Heart right ventricle (tissue), 16 donors: ENCODE results near the gene PARP9. TPM values are rescaled to one million over a fixed set of nuclear protein-coding genes. Genes with fewer than 3 reads are reported as not detected.
"Not testable (repeated sequence)": the region's sequence is repeated elsewhere in the genome, so short reads cannot be mapped to it uniquely, and the experiment has no call there.

ENCODE experiments used
- ATAC-seq, 8 donors: fragments of 200-7000 bp; cut with Tn5 transposase; one replicate each; pipeline ENCODE4 v1.9.1; 2020; ENCODE audit warnings: mild to moderate bottlenecking in 8 of 8, moderate library complexity in 8 of 8, moderate number of reproducible peaks in 1 of 8
- DNase-seq, 2 donors: peaks; one replicate each; pipeline ENCODE4 v3.0.0-alpha.2; 2020
- H3K27ac ChIP-seq, 10 donors: fragments of 200-600 bp; sonication (generic) in 2 of 10; one replicate each; pipeline versions ENCODE4 v1.5.0 to v1.8.0; 2020 to 2022; ENCODE audit warnings: mild to moderate bottlenecking in 3 of 10
- H3K27me3 ChIP-seq, 7 donors: fragments of 200-600 bp; one replicate each; pipeline ENCODE4 v1.8.0; 2021 to 2022; ENCODE audit warnings: mild to moderate bottlenecking in 2 of 7
- H3K36me3 ChIP-seq, 9 donors: fragments of 200-600 bp; sonication (generic) in 1 of 9; one replicate each; pipeline versions ENCODE4 v1.5.0 to v1.8.0; 2020 to 2022; ENCODE audit warnings: mild to moderate bottlenecking in 2 of 9
- H3K4me1 ChIP-seq, 9 donors: fragments of 200-600 bp; sonication (generic) in 1 of 9; one replicate each; pipeline versions ENCODE4 v1.5.0 to v1.8.0; 2020 to 2022; ENCODE audit warnings: mild to moderate bottlenecking in 4 of 9
- H3K4me3 ChIP-seq, 10 donors: fragments of 200-600 bp; sonication (generic) in 2 of 10; one replicate each; pipeline versions ENCODE4 v1.5.0 to v1.8.0; 2020 to 2022; ENCODE audit warnings: mild to moderate bottlenecking in 7 of 10, moderate library complexity in 2 of 10
- H3K9me3 ChIP-seq, 11 donors: fragments of 200-600 bp in 10 of 11; sonication (generic) in 2 of 11; one replicate each; pipeline versions ENCODE4 v1.5.0 to v1.8.0; 2013 to 2022; ENCODE audit warnings: mild to moderate bottlenecking in 2 of 11, control low read depth in 1 of 11, moderate library complexity in 1 of 11
- CTCF ChIP-seq, 9 donors: fragments of 200-600 bp; sonication (generic) in 2 of 9; IDR thresholded peaks; one replicate each; pipeline versions ENCODE4 v1.5.0 to v1.8.0; 2021 to 2022; ENCODE audit warnings: antibody characterized with exemption in 9 of 9, mild to moderate bottlenecking in 5 of 9, moderate library complexity in 1 of 9
- WGBS, 2 donors: extraction: QIAGEN DNeasy Blood & Tissue Kit; methylation state at CpG; one replicate each; pipeline ENCODE4 v1.1.7; 2013; ENCODE audit warnings: inconsistent platforms in 1 of 2; 5-methylcytosine and 5-hydroxymethylcytosine counted together
- intact Hi-C, 10 donors: fragments of 100-400 bp; cut with DNase I; formaldehyde crosslinking; loops; one replicate each; pipeline versions ENCODE4 v1.11.1 to v1.14.2; 2022
- polyA plus RNA-seq, 2 donors: library from polyadenylated mRNA; stranded (reverse); fragments of 200-250 nt; gene quantifications; one replicate each; pipeline ENCODE4 v1.2.3, GENCODE V29; 2013
- total RNA-seq, 10 donors: library from RNA; stranded (reverse); fragmentation: NEBNext Ultra II Directional in 3 of 10; extraction: Animal tissue kit (Norgen Biotek cat#: 25700) in 3 of 10; gene quantifications; one replicate each; pipeline versions ENCODE4 v1.2.1 to v1.2.4, GENCODE V29; 2021 to 2023
- donor health status: Arrhythmogenic right ventricular cardiomyopathy.
- donor health status: ischemic (EF 13 %, LVEDD 7.1; RV severe dilation, severe dysfunction).
- donor health status: healthy with polysubstance abuse.
- donor health status: DM: no; HTN: yes; CAD: no.
- donor health status: DM: no; HTN: no; CAD: no.
- donor health status: ischemic (EF 25% LVEDD 6.9; RV normal size, moderate dysfunction).
- donor health status: ischemic (EF 25% LVEDD 5.7; RV mildly dilated, moderate dysfunction).
- donor health status: healthy.
- donor health status: DM: yes; HTN: yes; CAD: no.
- donor health status: Ischemic cardiomyopathy.
- donor health status: ischemic (EF 35%, LVEDD 5.7; RV mildly dilated, moderate dysfunction).
- donor health status: nonischemic (EF 11% LVEDD 7.7; RV severe dilation, severe dysfunction).
- donor health status: DM: yes; HTN: yes; CAD: no.
- donor health status: PGD.
- donor health status: ischemic (EF 29% LVEDD 5.4; RV normal size, mild dysfunction).
- donor health status: nonischemic (EF 23%, LVEDD 6.1; RV moderate dilation, normal function).

Gene PARP9
- total and polyA plus RNA-seq, 12 donors = 7.1 to 60.4 (median 15.2) TPM

DNA sequence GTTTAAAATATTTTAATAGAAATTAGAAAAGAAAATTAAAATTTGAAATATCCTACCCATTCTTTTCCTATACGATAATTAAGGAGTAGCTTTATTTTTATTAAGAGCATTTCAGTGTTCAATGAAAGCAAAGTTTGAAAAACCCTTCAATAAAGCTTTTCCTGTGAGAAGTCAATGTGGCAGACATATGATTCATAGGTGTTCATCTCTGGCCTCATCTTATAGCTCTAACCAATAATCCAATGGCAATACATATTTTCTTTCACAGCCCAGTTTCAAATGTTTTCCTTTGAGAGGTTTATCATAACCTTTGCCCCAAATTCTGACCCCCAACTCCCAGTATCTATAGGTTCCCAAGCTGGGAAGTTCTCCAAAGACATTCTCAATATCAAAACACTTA lies 57.6 kb downstream of the PARP9 start:
- no peak for DNase-seq
- WGBS, 2 donors = 95 to 100% methylated on average over 1 of the region's 1 CpG
- Histone ChIP-seq H3K4me3 (no peak overlapping the region), H3K36me3 (no peaks in the 10 kb centered on the region), H3K27ac (no peak overlapping the region), H3K9me3 (peaks cover 0 to 13% (median 0%) of the 10 kb centered on the region in 11 donors), H3K27me3 (no peaks in the 10 kb centered on the region), H3K4me1 (peaks cover 4 to 63% (median 35%) of the 10 kb centered on the region in 9 donors)
- intact Hi-C loops = no loop called here
- TF ChIP-seq CTCF (IDR thresholded peaks at IDR 0.05) = no peak
- ATAC-seq = no peak

- Histone ChIP-seq H3K27me3 (no peaks in the 10 kb centered on the region), H3K4me3 (no peak overlapping the region), H3K9me3 (peaks cover 0 to 13% (median 0%) of the 10 kb centered on the region in 11 donors), H3K4me1 (peaks cover 4 to 61% (median 39%) of the 10 kb centered on the region in 9 donors), H3K27ac (no peak overlapping the region), H3K36me3 (no peaks in the 10 kb centered on the region)
- DNase-seq (no peak), ATAC-seq (no peak)
- TF ChIP-seq CTCF (IDR thresholded peaks at IDR 0.05) = no peak
- intact Hi-C loops = no loop called here
- 50 to 55% methylated on average over 2 of the region's 2 CpGs for WGBS, 2 donors
Observed at GRCh38 chr3:122505676-122506075, 58.4 kb downstream of the PARP9 start.

GRCh38 chr3:122502941-122503340 lies 61.2 kb downstream of the PARP9 start:
- Histone ChIP-seq H3K36me3 (no peaks in the 10 kb centered on the region), H3K4me1 (peaks cover 4 to 70% (median 41%) of the 10 kb centered on the region in 9 donors), H3K27me3 (no peaks in the 10 kb centered on the region), H3K9me3 (no peaks in the 10 kb centered on the region), H3K27ac (no peak overlapping the region), H3K4me3 (no peak overlapping the region)
- TF ChIP-seq CTCF (IDR thresholded peaks at IDR 0.05) = no peak
- ATAC-seq (no peak), DNase-seq (no peak)
- 89 to 92% methylated on average over 2 of the region's 2 CpGs for WGBS, 2 donors
- intact Hi-C loops = loop anchor here in 1 of 10 donors (5.0 kb wide), 1 partner anchor 41 kb away; no protein-coding TSS in a partner anchor

DNA sequence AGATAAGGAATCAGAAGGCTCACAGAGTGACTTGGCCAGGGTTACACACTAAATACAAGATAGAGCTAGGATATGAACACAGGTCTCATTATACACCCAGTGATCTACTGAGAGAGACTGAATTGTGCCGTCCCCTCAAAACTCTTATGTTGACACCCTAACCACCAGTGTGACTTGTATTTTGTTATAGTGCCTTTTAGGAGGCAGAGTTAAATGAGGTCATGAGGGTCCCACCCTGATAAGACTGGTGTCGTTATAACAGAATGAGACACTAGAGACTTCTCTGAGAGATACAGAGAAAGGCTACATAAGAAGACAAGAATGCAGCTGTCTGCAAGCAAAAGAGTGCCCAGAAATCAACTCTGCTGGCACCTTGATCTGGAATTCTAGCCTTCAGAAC lies 62.0 kb downstream of the PARP9 start:
- WGBS, 2 donors = 41% methylated on average over 2 of the region's 2 CpGs
- H3K36me3 ChIP-seq = no peaks in the 10 kb centered on the region
- TF ChIP-seq CTCF (IDR thresholded peaks at IDR 0.05) = no peak
- peaks cover 4 to 77% (median 40%) of the 10 kb centered on the region in 9 donors for H3K4me1 ChIP-seq
- DNase-seq (no peak), ATAC-seq (peak in 7 of 8 donors; percentile 27 to 86 (median 52))
- no peaks in the 10 kb centered on the region for H3K9me3 ChIP-seq
- no peak overlapping the region for H3K27ac ChIP-seq
- H3K4me3 ChIP-seq = no peak overlapping the region
- intact Hi-C loops = loop anchor here in 1 of 10 donors (5.0 kb wide), 1 partner anchor 40 kb away; no protein-coding TSS in a partner anchor
- no peaks in the 10 kb centered on the region for H3K27me3 ChIP-seq

DNA sequence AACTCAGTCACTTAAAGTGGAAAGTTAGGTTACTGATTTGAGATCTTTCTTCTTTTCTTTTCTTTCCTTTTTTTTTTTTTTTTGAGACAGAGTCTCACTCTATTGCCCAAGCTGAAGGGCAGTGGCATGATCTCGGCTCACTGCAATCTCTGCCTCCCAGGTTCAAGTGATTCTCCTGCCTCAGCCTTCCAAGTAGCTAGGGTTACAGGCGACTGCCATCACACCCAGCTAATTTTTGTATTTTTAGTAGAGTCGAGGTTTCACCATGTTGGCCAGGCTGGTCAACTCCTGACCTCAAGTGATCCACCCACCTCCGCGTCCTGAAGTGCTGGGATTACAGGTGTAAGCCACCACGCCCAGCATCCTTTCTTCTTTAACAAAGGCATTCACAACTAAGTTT lies 63.1 kb downstream of the PARP9 start:
- H3K4me3 ChIP-seq, ATAC-seq, H3K27me3 ChIP-seq, H3K9me3 ChIP-seq, H3K36me3 ChIP-seq, DNase-seq, H3K27ac ChIP-seq: not testable (repeated sequence)
- 91% methylated on average over 6 of the region's 6 CpGs for WGBS, 2 donors
- peaks cover 4 to 69% (median 40%) of the 10 kb centered on the region in 9 donors for H3K4me1 ChIP-seq
- intact Hi-C loops = loop anchor here in 1 of 10 donors (5.0 kb wide), 1 partner anchor 39 kb away; no protein-coding TSS in a partner anchor
